WTC11 (cell line): ENCODE results near the gene NOXO1. TPM values are rescaled to one million over a fixed set of nuclear protein-coding genes. Genes with fewer than 3 reads are reported as not detected.

Source experiments
- AFF4 ChIP-seq: sonication (generic); formaldehyde crosslinking; IDR thresholded peaks from 2 replicates; pipeline ENCODE4 v1.8.1; 2023; ENCODE audit warnings: mild to moderate bottlenecking, missing genetic modification reagents, borderline replicate concordance
- ATF6 ChIP-seq: sonication (generic); formaldehyde crosslinking; IDR thresholded peaks from 2 replicates; pipeline ENCODE4 v1.8.1; 2023; ENCODE audit warnings: mild to moderate bottlenecking, missing genetic modification reagents
- CBFB ChIP-seq: sonication (generic); formaldehyde crosslinking; IDR thresholded peaks from 2 replicates; pipeline ENCODE4 v1.8.1; 2022; ENCODE audit warnings: mild to moderate bottlenecking, low read depth, missing genetic modification reagents
- CDX4 ChIP-seq: fragments of 250-450 bp; sonication (Bioruptor Pico); IDR thresholded peaks from 2 replicates; pipeline ENCODE4 v1.9.0; 2021; ENCODE audit warnings: moderate library complexity, mild to moderate bottlenecking, inconsistent platforms, borderline replicate concordance
- CREB1 ChIP-seq: sonication (generic); formaldehyde crosslinking; IDR thresholded peaks from 2 replicates; pipeline ENCODE4 v1.8.0; 2023; ENCODE audit warnings: mild to moderate bottlenecking, missing genetic modification reagents
- E2F5 ChIP-seq: sonication (generic); formaldehyde crosslinking; IDR thresholded peaks from 2 replicates; pipeline ENCODE4 v1.8.1; 2022; ENCODE audit warnings: mild to moderate bottlenecking, moderate library complexity, missing genetic modification reagents
- ELF4 ChIP-seq: sonication (generic); formaldehyde crosslinking; IDR thresholded peaks from 2 replicates; pipeline ENCODE4 v1.8.1; 2022; ENCODE audit warnings: low read depth, mild to moderate bottlenecking, moderate library complexity, missing genetic modification reagents
- EMX1 ChIP-seq: fragments of 250-450 bp; sonication (Bioruptor Pico); IDR thresholded peaks from 2 replicates; pipeline ENCODE4 v1.8.0; 2021; ENCODE audit warnings: mild to moderate bottlenecking
- ESRRA ChIP-seq: sonication (generic); formaldehyde crosslinking; IDR thresholded peaks from 2 replicates; pipeline ENCODE4 v1.8.1; 2022; ENCODE audit warnings: mild to moderate bottlenecking, missing genetic modification reagents, borderline replicate concordance
- FOXJ3 ChIP-seq: sonication (generic); formaldehyde crosslinking; IDR thresholded peaks from 2 replicates; pipeline ENCODE4 v1.9.0; 2021; ENCODE audit warnings: missing genetic modification reagents, mild to moderate bottlenecking, borderline replicate concordance
- FOXP4 ChIP-seq: sonication (generic); formaldehyde crosslinking; IDR thresholded peaks from 2 replicates; pipeline ENCODE4 v1.8.0; 2022; ENCODE audit warnings: mild to moderate bottlenecking, missing genetic modification reagents
- GTF2I ChIP-seq: fragments of 250-450 bp; sonication (Bioruptor Pico); conservative IDR thresholded peaks from 2 replicates; pipeline ENCODE4 v1.4.0; 2021; ENCODE audit warnings: mild to moderate bottlenecking
- NR1H2 ChIP-seq: sonication (generic); formaldehyde crosslinking; IDR thresholded peaks from 2 replicates; pipeline ENCODE4 v1.9.0; 2021; ENCODE audit warnings: mild to moderate bottlenecking, moderate library complexity, missing genetic modification reagents
- NR3C1 ChIP-seq: sonication (generic); formaldehyde crosslinking; conservative IDR thresholded peaks from 2 replicates; pipeline ENCODE4 v1.8.1; 2023; ENCODE audit warnings: low read depth, mild to moderate bottlenecking, missing genetic modification reagents
- SMAD4 ChIP-seq: sonication (generic); formaldehyde crosslinking; IDR thresholded peaks from 2 replicates; pipeline ENCODE4 v1.8.0; 2022; ENCODE audit warnings: mild to moderate bottlenecking, missing genetic modification reagents
- SOX15 ChIP-seq: fragments of 250-450 bp; sonication (Bioruptor Pico); IDR thresholded peaks from 2 replicates; pipeline ENCODE4 v1.9.0; 2021; ENCODE audit warnings: mild to moderate bottlenecking
- SP1 ChIP-seq: sonication (generic); formaldehyde crosslinking; conservative IDR thresholded peaks from 2 replicates; pipeline ENCODE4 v1.8.1; 2022; ENCODE audit warnings: missing genetic modification reagents
- ZBTB21 ChIP-seq: sonication (generic); formaldehyde crosslinking; IDR thresholded peaks from 2 replicates; pipeline ENCODE4 v1.8.1; 2023; ENCODE audit warnings: mild to moderate bottlenecking, missing genetic modification reagents, borderline replicate concordance
- ZNF281 ChIP-seq: sonication (generic); formaldehyde crosslinking; IDR thresholded peaks from 2 replicates; pipeline ENCODE4 v1.8.0; 2023; ENCODE audit warnings: mild to moderate bottlenecking, missing genetic modification reagents
- ZNF396 ChIP-seq: fragments of 250-450 bp; sonication (Bioruptor Pico); IDR thresholded peaks from 2 replicates; pipeline ENCODE4 v1.8.0; 2021; ENCODE audit warnings: mild to moderate bottlenecking, moderate library complexity, borderline replicate concordance
- ZNF532 ChIP-seq: fragments of 250-450 bp; sonication (Bioruptor Pico); IDR thresholded peaks from 2 replicates; pipeline ENCODE4 v1.9.0; 2021; ENCODE audit warnings: mild to moderate bottlenecking, borderline replicate concordance
- total RNA-seq: library from RNA; stranded (reverse); gene quantifications from 3 replicates; pipeline ENCODE4 v1.2.3, GENCODE V29; 2021

NOXO1 gene
- total RNA-seq, 1 experiment from 2014 or later, result 5.7 TPM

- TF ChIP-seq ATF6, result no peak
- no peak for TF ChIP-seq AFF4 (CRISPR knock-in tag)
- TF ChIP-seq CREB1 (CRISPR knock-in tag), result 0 out of 2 replicates have a peak, but pooled peaks have one; percentile 23
- no peak for TF ChIP-seq NR3C1
- no peak for TF ChIP-seq FOXJ3 (CRISPR knock-in tag)
- no peak for TF ChIP-seq GTF2I (CRISPR knock-in tag)
- TF ChIP-seq SP1 (CRISPR knock-in tag), result peak; percentile 73
- TF ChIP-seq SOX15 (CRISPR knock-in tag), result no peak
- TF ChIP-seq SMAD4 (CRISPR knock-in tag), result no peak
- no peak for TF ChIP-seq ZNF396
- 0 out of 2 replicates have a peak, but pooled peaks have one; percentile 9 for TF ChIP-seq ZBTB21
- TF ChIP-seq ZNF281 (CRISPR knock-in tag), result no peak
- TF ChIP-seq E2F5, result peak; percentile 79; the same call in 1 of the 2 replicates
- peak; percentile 20; the same call in 1 of the 2 replicates for TF ChIP-seq FOXP4
- TF ChIP-seq CDX4 (CRISPR knock-in tag), result no peak
- peak; percentile 79; the same call in 1 of the 2 replicates for TF ChIP-seq ESRRA (CRISPR knock-in tag)
- no peak for TF ChIP-seq CBFB (CRISPR knock-in tag)
- TF ChIP-seq ELF4 (CRISPR knock-in tag), result peak; percentile 79; the same call in 1 of the 2 replicates
- TF ChIP-seq NR1H2 (CRISPR knock-in tag), result no peak
- 0 out of 2 replicates have a peak, but pooled peaks have one; percentile 9 for TF ChIP-seq ZNF532
- peak; percentile 33; the same call in 1 of the 2 replicates for TF ChIP-seq EMX1 (CRISPR knock-in tag)
Observed at GRCh38 chr16:1964506-1965395, 16.5 kb downstream of the NOXO1 start, which contains the start of gene RPS2 (continued).
